ENCODE data around the gene MYLK.

Gene MYLK

DNA sequence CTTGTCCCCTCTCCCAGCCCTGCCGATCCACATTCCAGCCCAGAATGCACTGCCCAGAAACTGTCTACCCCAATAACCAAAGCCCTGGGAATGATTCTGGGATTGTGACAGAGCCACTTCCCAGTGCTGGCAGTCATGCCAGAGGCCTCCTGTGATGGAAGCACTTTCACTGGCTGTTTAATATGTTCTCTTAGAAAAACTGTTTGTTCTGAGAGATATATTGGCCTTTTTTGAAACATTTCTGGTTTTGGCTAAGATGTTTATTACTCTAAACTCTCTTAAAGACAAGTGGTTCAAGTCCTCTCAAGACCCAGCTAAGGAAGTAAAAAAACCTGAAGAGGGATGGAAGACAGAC, 225.3 kb downstream of the MYLK start:
- H3K4me3 ChIP-seq (IDR thresholded peaks at IDR 0.05; ENCODE audit: insufficient read depth, low read depth, low read length) = no peak overlapping the region
- H2AFZ ChIP-seq (ENCODE audit: low read depth) = no peak overlapping the region
- no peaks in the 10 kb centered on the region for H3K36me3 ChIP-seq (ENCODE audit: insufficient read depth)
- no peak overlapping the region for H3K27ac ChIP-seq
- TF ChIP-seq, protein P1, sequence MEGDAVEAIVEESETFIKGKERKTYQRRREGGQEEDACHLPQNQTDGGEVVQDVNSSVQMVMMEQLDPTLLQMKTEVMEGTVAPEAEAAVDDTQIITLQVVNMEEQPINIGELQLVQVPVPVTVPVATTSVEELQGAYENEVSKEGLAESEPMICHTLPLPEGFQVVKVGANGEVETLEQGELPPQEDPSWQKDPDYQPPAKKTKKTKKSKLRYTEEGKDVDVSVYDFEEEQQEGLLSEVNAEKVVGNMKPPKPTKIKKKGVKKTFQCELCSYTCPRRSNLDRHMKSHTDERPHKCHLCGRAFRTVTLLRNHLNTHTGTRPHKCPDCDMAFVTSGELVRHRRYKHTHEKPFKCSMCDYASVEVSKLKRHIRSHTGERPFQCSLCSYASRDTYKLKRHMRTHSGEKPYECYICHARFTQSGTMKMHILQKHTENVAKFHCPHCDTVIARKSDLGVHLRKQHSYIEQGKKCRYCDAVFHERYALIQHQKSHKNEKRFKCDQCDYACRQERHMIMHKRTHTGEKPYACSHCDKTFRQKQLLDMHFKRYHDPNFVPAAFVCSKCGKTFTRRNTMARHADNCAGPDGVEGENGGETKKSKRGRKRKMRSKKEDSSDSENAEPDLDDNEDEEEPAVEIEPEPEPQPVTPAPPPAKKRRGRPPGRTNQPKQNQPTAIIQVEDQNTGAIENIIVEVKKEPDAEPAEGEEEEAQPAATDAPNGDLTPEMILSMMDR (conservative IDR thresholded peaks at IDR 0.05; ENCODE audit: low read depth, low read length) = no peak
- H4K20me1 ChIP-seq (ENCODE audit: insufficient read depth) = no peaks in the 10 kb centered on the region
- no peaks in the 10 kb centered on the region for H3K4me1 ChIP-seq (ENCODE audit: low read depth, poor library complexity, severe bottlenecking)
- H3K79me2 ChIP-seq (ENCODE audit: insufficient read depth, low read depth) = no peaks in the 10 kb centered on the region
- no peaks in the 10 kb centered on the region for H3K27me3 ChIP-seq (ENCODE audit: insufficient read depth, low read depth)
- H3K4me2 ChIP-seq = no peak overlapping the region
- H3K9ac ChIP-seq = no peak overlapping the region

GRCh38 chr3:123658118-123658851, 225.8 kb downstream of the MYLK start:
- Histone ChIP-seq H3K4me3 (IDR thresholded peaks at IDR 0.05; ENCODE audit: insufficient read depth, low read depth, low read length) (no peak overlapping the region), H3K4me2 (no peak overlapping the region), H3K4me1 (ENCODE audit: low read depth, poor library complexity, severe bottlenecking) (no peaks in the 10 kb centered on the region), H3K36me3 (ENCODE audit: insufficient read depth) (no peaks in the 10 kb centered on the region), H3K9ac (no peak overlapping the region), H3K27ac (no peak overlapping the region), H3K79me2 (ENCODE audit: insufficient read depth, low read depth) (no peaks in the 10 kb centered on the region), H4K20me1 (ENCODE audit: insufficient read depth) (no peaks in the 10 kb centered on the region), H3K27me3 (ENCODE audit: insufficient read depth, low read depth) (no peaks in the 10 kb centered on the region), H2AFZ (ENCODE audit: low read depth) (no peak overlapping the region)
- TF ChIP-seq, protein P1 (conservative IDR thresholded peaks at IDR 0.05; ENCODE audit: low read depth, low read length) = no peak

DNA sequence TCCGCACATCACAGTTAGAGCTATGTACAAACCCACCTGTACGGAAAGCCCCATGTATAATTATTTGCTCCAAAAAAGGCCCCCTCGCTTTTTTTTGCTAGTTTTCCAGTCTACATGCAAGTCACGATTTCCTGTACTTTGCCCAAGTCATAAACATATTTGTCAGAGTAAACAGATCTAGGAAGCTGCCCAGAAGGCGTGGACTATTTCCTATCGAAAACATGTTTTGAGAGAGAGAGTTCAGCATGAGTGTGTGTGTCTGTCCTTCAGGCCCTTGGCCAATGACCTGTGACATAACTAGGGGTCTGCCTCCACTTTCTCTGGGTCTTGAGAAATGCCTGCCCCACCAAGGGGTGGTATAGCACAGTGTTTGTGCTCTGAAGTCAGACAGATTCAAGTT, 226.6 kb downstream of the MYLK start:
- no peak overlapping the region for H3K9ac ChIP-seq
- no peaks in the 10 kb centered on the region for H3K36me3 ChIP-seq (ENCODE audit: insufficient read depth)
- H3K79me2 ChIP-seq (ENCODE audit: insufficient read depth, low read depth) = no peaks in the 10 kb centered on the region
- no peak overlapping the region for H3K27ac ChIP-seq
- TF ChIP-seq, protein P1 (conservative IDR thresholded peaks at IDR 0.05; ENCODE audit: low read depth, low read length) = no peak
- no peaks in the 10 kb centered on the region for H3K4me1 ChIP-seq (ENCODE audit: low read depth, poor library complexity, severe bottlenecking)
- H4K20me1 ChIP-seq (ENCODE audit: insufficient read depth) = no peaks in the 10 kb centered on the region
- H3K4me2 ChIP-seq = no peak overlapping the region
- no peaks in the 10 kb centered on the region for H3K27me3 ChIP-seq (ENCODE audit: insufficient read depth, low read depth)
- no peak overlapping the region for H3K4me3 ChIP-seq (IDR thresholded peaks at IDR 0.05; ENCODE audit: insufficient read depth, low read depth, low read length)
- H2AFZ ChIP-seq (ENCODE audit: low read depth) = no peak overlapping the region

GRCh38 chr3:123657111-123657510, 227.0 kb downstream of the MYLK start:
- no peaks in the 10 kb centered on the region for H4K20me1 ChIP-seq (ENCODE audit: insufficient read depth)
- no peak overlapping the region for H3K4me2 ChIP-seq
- no peak overlapping the region for H3K9ac ChIP-seq
- H3K4me3 ChIP-seq (IDR thresholded peaks at IDR 0.05; ENCODE audit: insufficient read depth, low read depth, low read length) = no peak overlapping the region
- H3K36me3 ChIP-seq (ENCODE audit: insufficient read depth) = no peaks in the 10 kb centered on the region
- no peaks in the 10 kb centered on the region for H3K27me3 ChIP-seq (ENCODE audit: insufficient read depth, low read depth)
- H2AFZ ChIP-seq (ENCODE audit: low read depth) = no peak overlapping the region
- H3K4me1 ChIP-seq (ENCODE audit: low read depth, poor library complexity, severe bottlenecking) = no peaks in the 10 kb centered on the region
- TF ChIP-seq, protein P1 (conservative IDR thresholded peaks at IDR 0.05; ENCODE audit: low read depth, low read length) = no peak
- no peaks in the 10 kb centered on the region for H3K79me2 ChIP-seq (ENCODE audit: insufficient read depth, low read depth)
- no peak overlapping the region for H3K27ac ChIP-seq
